Type B pancreatic cell (in vitro differentiated cells): Measurements from ENCODE around the gene FZD10. TPM values are rescaled to one million over a fixed set of nuclear protein-coding genes. Genes with fewer than 3 reads are reported as not detected.

ENCODE experiments used
- DNase-seq: peaks from one replicate; pipeline ENCODE4 v3.0.0; 2021; ENCODE audit warnings: mixed read lengths; ENCODE audit not compliant: unreplicated experiment; ENCODE audit errors: extremely low spot score
- H3K27ac Mint-ChIP-seq: 2 replicates; pipeline ENCODE4 v1.8.0; 2021; ENCODE audit warnings: mild to moderate bottlenecking, mixed read lengths
- H3K27me3 Mint-ChIP-seq: 2 replicates; pipeline ENCODE4 v1.8.0; 2021; ENCODE audit warnings: mixed read lengths
- H3K36me3 Mint-ChIP-seq: 2 replicates; pipeline ENCODE4 v1.8.0; 2021; ENCODE audit warnings: mixed read lengths
- H3K4me1 Mint-ChIP-seq: one replicate; pipeline ENCODE4 v1.8.0; 2021; ENCODE audit warnings: mixed read lengths; ENCODE audit not compliant: unreplicated experiment
- H3K4me3 Mint-ChIP-seq: 2 replicates; pipeline ENCODE4 v1.8.0; 2021; ENCODE audit warnings: mild to moderate bottlenecking, mixed read lengths
- H3K9me3 Mint-ChIP-seq: 2 replicates; pipeline ENCODE4 v1.8.0; 2021; ENCODE audit warnings: mixed read lengths
- total RNA-seq: library from RNA; stranded (reverse); gene quantifications from 2 replicates; pipeline ENCODE4 v1.2.1, GENCODE V29; 2021; ENCODE audit warnings: low replicate concordance
- TF ChIP-seq, protein P1 (sequence below): fragments of 200-600 bp; sonication (generic); conservative IDR thresholded peaks from 2 replicates; pipeline ENCODE4 v1.5.0; 2021; ENCODE audit warnings: antibody characterized with exemption, mild to moderate bottlenecking

FZD10 gene
- total RNA-seq, 1 donor from 2014 or later = 17.7 TPM

DNA sequence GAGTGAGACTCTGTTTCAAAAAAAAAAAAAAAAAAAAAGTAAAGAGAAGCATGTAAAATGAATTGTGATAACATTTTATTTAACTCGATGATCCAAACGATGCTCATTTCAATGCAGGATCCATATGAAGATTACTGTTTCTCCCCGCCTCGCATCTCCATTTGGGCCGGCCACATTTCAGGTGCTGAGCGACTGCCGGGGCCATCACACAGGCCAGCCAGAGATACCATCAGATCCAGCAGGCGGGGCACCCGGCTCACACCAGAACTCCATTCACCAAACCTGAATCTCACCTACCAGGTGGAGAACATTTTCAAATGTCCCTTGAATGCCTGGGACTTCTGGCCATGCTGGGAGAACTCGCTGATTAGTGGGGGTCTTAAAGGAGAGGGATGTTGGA lies 18.0 kb upstream of the FZD10 start:
- Mint-ChIP-seq H3K4me3 (no peak overlapping the region), H3K27me3 (peaks cover 43% of the 10 kb centered on the region), H3K9me3 (no peaks in the 10 kb centered on the region), H3K4me1 (peaks cover 13% of the 10 kb centered on the region), H3K36me3 (no peaks in the 10 kb centered on the region), H3K27ac (no peak overlapping the region)
- TF ChIP-seq, protein P1, sequence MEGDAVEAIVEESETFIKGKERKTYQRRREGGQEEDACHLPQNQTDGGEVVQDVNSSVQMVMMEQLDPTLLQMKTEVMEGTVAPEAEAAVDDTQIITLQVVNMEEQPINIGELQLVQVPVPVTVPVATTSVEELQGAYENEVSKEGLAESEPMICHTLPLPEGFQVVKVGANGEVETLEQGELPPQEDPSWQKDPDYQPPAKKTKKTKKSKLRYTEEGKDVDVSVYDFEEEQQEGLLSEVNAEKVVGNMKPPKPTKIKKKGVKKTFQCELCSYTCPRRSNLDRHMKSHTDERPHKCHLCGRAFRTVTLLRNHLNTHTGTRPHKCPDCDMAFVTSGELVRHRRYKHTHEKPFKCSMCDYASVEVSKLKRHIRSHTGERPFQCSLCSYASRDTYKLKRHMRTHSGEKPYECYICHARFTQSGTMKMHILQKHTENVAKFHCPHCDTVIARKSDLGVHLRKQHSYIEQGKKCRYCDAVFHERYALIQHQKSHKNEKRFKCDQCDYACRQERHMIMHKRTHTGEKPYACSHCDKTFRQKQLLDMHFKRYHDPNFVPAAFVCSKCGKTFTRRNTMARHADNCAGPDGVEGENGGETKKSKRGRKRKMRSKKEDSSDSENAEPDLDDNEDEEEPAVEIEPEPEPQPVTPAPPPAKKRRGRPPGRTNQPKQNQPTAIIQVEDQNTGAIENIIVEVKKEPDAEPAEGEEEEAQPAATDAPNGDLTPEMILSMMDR = no peak
- no peak for DNase-seq

DNA sequence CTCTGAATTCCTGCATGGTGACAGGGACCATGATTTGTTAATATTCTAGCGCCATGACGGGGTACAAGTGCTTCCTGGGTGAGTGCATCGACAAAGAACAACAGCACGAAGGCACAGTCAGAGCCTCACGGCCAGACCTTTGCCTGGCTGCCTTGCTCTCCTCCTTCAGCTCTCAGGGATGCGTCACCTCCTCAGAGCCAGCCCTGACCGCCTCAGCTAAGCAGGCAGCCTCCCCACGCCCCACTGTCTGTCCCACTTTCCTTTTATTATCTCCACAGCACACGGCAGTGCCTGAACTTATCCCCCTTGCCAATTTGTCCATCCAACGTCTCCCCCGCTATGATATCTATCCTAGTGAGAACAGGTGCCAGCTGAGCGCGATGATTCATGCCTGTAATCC lies 16.5 kb upstream of the FZD10 start:
- H3K4me1 Mint-ChIP-seq = peaks cover 3% of the 10 kb centered on the region
- no peak overlapping the region for H3K27ac Mint-ChIP-seq
- no peaks in the 10 kb centered on the region for H3K36me3 Mint-ChIP-seq

DNA sequence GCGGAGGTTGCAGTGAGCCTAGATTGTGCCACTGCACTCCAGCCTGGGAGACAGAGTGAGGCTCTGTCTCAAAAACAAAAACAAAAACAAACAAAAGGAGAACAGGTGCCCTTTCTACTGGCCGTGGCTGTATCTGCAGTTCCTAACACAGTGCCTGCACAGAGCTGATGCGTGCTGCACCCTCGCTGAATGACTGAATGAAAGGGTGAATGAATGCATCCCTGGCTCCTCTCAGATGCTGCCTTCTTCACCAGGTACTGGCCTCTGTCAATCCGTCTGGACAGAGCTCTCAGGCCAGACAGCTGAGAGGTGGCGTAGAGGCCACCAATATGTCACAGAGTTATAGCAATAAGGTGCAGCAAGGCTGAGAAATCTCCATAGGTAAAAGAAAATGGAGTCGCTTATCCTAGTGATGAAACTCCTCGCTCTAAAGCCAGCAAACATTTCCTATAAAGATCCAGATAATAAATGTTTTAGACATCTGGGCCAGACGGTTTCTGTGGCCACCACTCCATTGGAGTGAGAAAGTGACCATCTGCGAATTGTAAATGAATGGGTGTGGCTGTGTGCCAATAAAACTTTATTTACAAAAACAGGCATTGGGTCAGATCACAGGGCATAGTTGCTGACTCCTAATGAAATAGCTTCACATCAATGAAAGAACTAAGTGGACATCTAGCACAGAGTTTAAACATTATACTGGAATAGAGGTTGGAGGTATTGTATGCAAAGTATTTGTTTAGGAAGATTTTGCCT lies 15.9 kb upstream of the FZD10 start:
- Mint-ChIP-seq H3K36me3 (no peaks in the 10 kb centered on the region), H3K27ac (no peak overlapping the region), H3K27me3 (peaks cover 41% of the 10 kb centered on the region), H3K4me1 (no peaks in the 10 kb centered on the region), H3K9me3 (no peaks in the 10 kb centered on the region), H3K4me3 (no peak overlapping the region)
- TF ChIP-seq, protein P1 = no peak
- DNase-seq = no peak

More for the DNA sequence above, 16.5 kb upstream of the FZD10 start:
- Mint-ChIP-seq H3K9me3 (no peaks in the 10 kb centered on the region), H3K27me3 (peaks cover 45% of the 10 kb centered on the region), H3K4me3 (no peak overlapping the region)
- TF ChIP-seq, protein P1 = no peak
- DNase-seq = no peak

DNA sequence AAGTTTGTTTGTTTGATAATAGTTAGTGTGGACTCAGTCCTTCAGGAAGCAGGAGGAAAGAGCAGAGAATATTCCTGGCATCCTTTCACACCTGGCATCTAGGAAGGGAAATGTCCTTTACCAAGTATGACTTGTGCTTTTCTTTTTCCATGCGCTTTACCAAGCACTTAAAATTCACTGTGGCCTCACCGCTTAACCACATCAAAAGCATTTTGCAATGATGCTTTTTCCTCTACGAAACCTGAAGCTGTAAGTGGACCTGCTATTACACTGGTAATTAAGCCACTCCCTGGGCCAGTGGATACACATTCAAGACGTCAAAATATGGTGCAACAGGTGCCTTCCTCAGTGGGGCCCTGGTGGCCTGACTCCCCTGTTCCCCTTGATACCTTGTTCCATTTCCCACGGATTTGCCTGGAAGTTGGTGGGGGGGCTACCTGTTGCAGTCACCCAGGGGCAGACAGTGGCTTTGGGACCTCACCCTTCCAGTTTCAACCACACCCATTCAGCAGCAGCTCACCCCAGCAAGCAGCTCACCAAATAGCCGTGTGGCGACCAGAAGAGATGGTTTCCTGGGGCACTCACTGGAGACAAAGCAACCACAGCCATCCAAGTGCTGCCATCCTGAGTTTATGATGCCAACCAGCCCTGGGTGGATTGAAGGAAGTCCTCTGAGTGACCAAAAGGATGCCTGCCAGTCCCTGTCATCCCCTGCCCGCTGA lies 14.2 kb upstream of the FZD10 start:
- H3K27me3 Mint-ChIP-seq = peaks cover 37% of the 10 kb centered on the region
- no peaks in the 10 kb centered on the region for H3K9me3 Mint-ChIP-seq
- no peak overlapping the region for H3K27ac Mint-ChIP-seq
- H3K4me1 Mint-ChIP-seq = no peaks in the 10 kb centered on the region
- H3K4me3 Mint-ChIP-seq = no peak overlapping the region
- H3K36me3 Mint-ChIP-seq = no peaks in the 10 kb centered on the region
- DNase-seq = no peak
- TF ChIP-seq, protein P1 = no peak

DNA sequence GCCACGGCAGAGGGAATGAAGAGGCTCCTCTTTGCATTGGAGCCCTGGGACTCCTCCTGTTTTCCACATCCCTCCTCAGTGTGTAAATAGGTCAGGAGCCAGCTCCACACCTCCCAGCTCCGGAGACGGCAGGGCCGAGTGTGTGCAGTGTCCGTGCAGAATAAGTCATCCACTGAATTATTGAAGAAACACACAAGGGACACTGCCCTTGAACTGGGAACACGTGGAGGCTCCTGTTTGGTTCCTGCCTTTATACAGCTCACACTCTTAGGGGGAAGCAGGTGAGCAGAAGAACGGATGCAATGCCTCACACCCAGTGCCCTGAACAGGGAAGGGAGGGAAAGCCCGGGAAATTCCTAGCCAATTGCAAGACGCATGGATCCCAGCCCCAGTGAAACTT lies 10.4 kb upstream of the FZD10 start:
- TF ChIP-seq, protein P1 = no peak
- DNase-seq = no peak

More for the DNA sequence above, 10.4 kb upstream of the FZD10 start:
- Mint-ChIP-seq H3K27ac (no peak overlapping the region), H3K4me1 (peaks cover 7% of the 10 kb centered on the region), H3K4me3 (no peak overlapping the region), H3K27me3 (peaks cover 45% of the 10 kb centered on the region), H3K9me3 (no peaks in the 10 kb centered on the region), H3K36me3 (peaks cover 5% of the 10 kb centered on the region)
